GM12878 (cell line): Measurements from ENCODE around the gene GALNT18. TPM values are rescaled to one million over a fixed set of nuclear protein-coding genes. Genes with fewer than 3 reads are reported as not detected.

ENCODE experiments used
- ATAC-seq: fragments of 200-7000 bp; cut with Tn5 transposase; 3 replicates; pipeline ENCODE4 v1.9.1; 2020; ENCODE audit warnings: mild to moderate bottlenecking, moderate library complexity
- BruUV-seq: library from RNA; stranded (reverse); fragments of 400-500 nt; replicated peaks from 2 replicates; lab custom pipeline; 2021; lab: Mats Ljungman, UMichigan
- CTCF ChIA-PET: fragments of 300-600 bp; sonication (Branson Sonifier 250); formaldehyde crosslinking; extraction: SDS; loops from one replicate; lab custom pipeline; 2021; ENCODE audit warnings: inconsistent platforms; lab: Yijun Ruan, JAX
- POLR2A ChIA-PET: fragments of 350-600 bp; formaldehyde crosslinking; extraction: SDS; loops from one replicate; lab custom pipeline; 2021; ENCODE audit warnings: inconsistent platforms; lab: Charles Lee
- RAD21 ChIA-PET: fragments of 300-600 bp; sonication (Branson Sonifier 250); formaldehyde crosslinking; loops from one replicate; lab custom pipeline; 2023; ENCODE audit warnings: antibody characterized with exemption; ENCODE audit not compliant: unreplicated experiment; lab: Charles Lee
- SMC1A ChIA-PET: fragments of 300-600 bp; sonication (Branson Sonifier 250); formaldehyde crosslinking; loops from one replicate; lab custom pipeline; 2023; ENCODE audit not compliant: unreplicated experiment, uncharacterized antibody; lab: Charles Lee
- DNase-seq: peaks from one replicate; pipeline ENCODE4 v3.0.0-alpha.2; 2011; ENCODE audit warnings: low read depth, low spot score
- FAIRE-seq: peaks from 3 replicates; lab custom pipeline; 2011; peaks lifted over from hg19 to GRCh38; lab: Jason Lieb, UNC
- H2AFZ ChIP-seq: 2 replicates; pipeline ENCODE4 v1.6.0; 2011; ENCODE audit warnings: low read depth, low read length, control low read depth; ENCODE audit not compliant: control insufficient read depth
- H3K27ac ChIP-seq: 2 replicates; pipeline ENCODE4 v1.5.1; 2011; ENCODE audit warnings: control low read depth; ENCODE audit not compliant: control insufficient read depth, insufficient read depth
- H3K27me3 ChIP-seq, 2 experiments: replicated peaks in 1 of 2; 2 replicates each; pipeline versions ENCODE4 v1.6.0 to v1.6.1; 2011; ENCODE audit warnings: low read length in 1 of 2; ENCODE audit not compliant: control insufficient read depth in 2 of 2, insufficient read depth in 2 of 2
- H3K36me3 ChIP-seq, 2 experiments: 2 replicates each; pipeline ENCODE4 v1.5.1; 2011; ENCODE audit warnings: low read length in 1 of 2; ENCODE audit not compliant: control insufficient read depth in 2 of 2, insufficient read depth in 2 of 2
- H3K4me1 ChIP-seq: 2 replicates; pipeline ENCODE4 v1.6.1; 2011; ENCODE audit warnings: mild to moderate bottlenecking, low read length, moderate library complexity, mixed read lengths; ENCODE audit not compliant: control insufficient read depth, insufficient read depth
- H3K4me2 ChIP-seq: 2 replicates; pipeline ENCODE4 v1.6.0; 2011; ENCODE audit warnings: control low read depth; ENCODE audit not compliant: control insufficient read depth, insufficient read depth
- H3K4me3 ChIP-seq: fragments of 200-600 bp; sonication (generic); 2 replicates; pipeline ENCODE4 v1.5.1; 2016
- H3K79me2 ChIP-seq: 2 replicates; pipeline ENCODE4 v1.6.0; 2011; ENCODE audit warnings: low read length; ENCODE audit not compliant: control insufficient read depth, insufficient read depth
- H3K9ac ChIP-seq: 2 replicates; pipeline ENCODE4 v1.8.0; 2011; ENCODE audit warnings: low read length, control low read depth, mixed read lengths; ENCODE audit not compliant: control insufficient read depth, insufficient read depth
- H3K9me3 ChIP-seq: replicated peaks from 3 replicates; pipeline ENCODE4 v1.5.1; 2011; ENCODE audit warnings: mild to moderate bottlenecking, low read length; ENCODE audit not compliant: control insufficient read depth, insufficient read depth
- H4K20me1 ChIP-seq: 2 replicates; pipeline ENCODE4 v1.6.0; 2011; ENCODE audit not compliant: control insufficient read depth, insufficient read depth
- BHLHE40 ChIP-seq, 2 experiments: fragments of 450-650 bp in 1 of 2; IDR thresholded peaks; 2 replicates each; pipeline ENCODE4 v1.6.1; 2011 to 2017; ENCODE audit warnings: low read depth in 2 of 2, borderline replicate concordance in 1 of 2, improper control_type of control experiment in 1 of 2, low read length in 1 of 2, mild to moderate bottlenecking in 1 of 2
- CBFB ChIP-seq: IDR thresholded peaks from 2 replicates; pipeline ENCODE4 v1.6.1; 2016; ENCODE audit warnings: antibody characterized with exemption, low read depth
- CHD1 ChIP-seq: IDR thresholded peaks from 2 replicates; pipeline ENCODE4 v1.6.1; 2012; ENCODE audit warnings: low read depth, low read length, improper control_type of control experiment
- CREM ChIP-seq: IDR thresholded peaks from 2 replicates; pipeline ENCODE4 v1.6.1; 2014; ENCODE audit warnings: antibody characterized with exemption, low read depth
- GABPA ChIP-seq: IDR thresholded peaks from 2 replicates; pipeline ENCODE4 v1.6.1; 2014; ENCODE audit warnings: antibody characterized with exemption, low read depth, mild to moderate bottlenecking, inconsistent platforms
- IRF3 ChIP-seq: fragments of 450-650 bp; IDR thresholded peaks from 2 replicates; pipeline ENCODE4 v1.6.1; 2014; ENCODE audit warnings: mild to moderate bottlenecking
- IRF4 ChIP-seq: IDR thresholded peaks from 2 replicates; pipeline ENCODE4 v1.6.1; 2011; ENCODE audit warnings: low read depth, low read length
- IRF5 ChIP-seq: fragments of 450-650 bp; IDR thresholded peaks from 2 replicates; pipeline ENCODE4 v1.6.1; 2017; ENCODE audit warnings: borderline replicate concordance
- RELB ChIP-seq: fragments of 450-650 bp; IDR thresholded peaks from 2 replicates; pipeline ENCODE4 v1.6.1; 2017; ENCODE audit warnings: low read depth, mild to moderate bottlenecking, moderate library complexity
- SMAD1 ChIP-seq: fragments of 450-650 bp; IDR thresholded peaks from 2 replicates; pipeline ENCODE4 v1.6.1; 2018; ENCODE audit warnings: mild to moderate bottlenecking, low read depth; ENCODE audit not compliant: partially characterized antibody
- TCF3 ChIP-seq: IDR thresholded peaks from 2 replicates; pipeline ENCODE4 v1.6.1; 2012; ENCODE audit warnings: low read depth, mild to moderate bottlenecking, low read length, borderline replicate concordance; ENCODE audit not compliant: insufficient read depth
- YBX1 ChIP-seq: fragments of 450-650 bp; IDR thresholded peaks from 2 replicates; pipeline ENCODE4 v1.6.1; 2016; ENCODE audit warnings: antibody characterized with exemption
- ZSCAN29 ChIP-seq: fragments of 450-650 bp; IDR thresholded peaks from 2 replicates; pipeline ENCODE4 v1.6.1; 2017; ENCODE audit warnings: mild to moderate bottlenecking, moderate library complexity
- WGBS: methylation state at CpG from one replicate; pipeline ENCODE4 v1.1.6; 2016; ENCODE audit warnings: low lambda C conversion rate; ENCODE audit not compliant: insufficient replicate concordance, insufficient coverage; ENCODE audit errors: missing lambda C conversion rate; 5-methylcytosine and 5-hydroxymethylcytosine counted together
- in situ Hi-C: fragments of 300-500 bp; cut with MboI; formaldehyde crosslinking; loops from 9 replicates; pipeline ENCODE4 v1.14.3; 2018; ENCODE audit warnings: mixed read lengths
- intact Hi-C: fragments of 100-400 bp; cut with micrococcal nuclease; formaldehyde crosslinking; loops from one replicate; pipeline ENCODE4 v1.14.2; 2022; ENCODE audit not compliant: unreplicated experiment
- polyA plus RNA-seq, 11 experiments: library from polyadenylated mRNA; depleted of rRNA in 4 of 11; unstranded in 6 of 11; stranded (reverse) in 5 of 11; fragments of >200 nt; fragmentation: Nextera tagmentation in 4 of 11; fragmentation: Illumina TruSeq in 1 of 11; extraction: Ambion mirVana in 4 of 11; extraction: Trizol in 1 of 11; gene quantifications; 1 replicate in 1 of 11; 2 replicates in 10 of 11; pipeline versions ENCODE4 v1.2.1 to v1.2.3, GENCODE V29; 2011 to 2016; ENCODE audit warnings: inconsistent platforms in 2 of 11, missing spikeins in 2 of 11, low read depth in 1 of 11
- total RNA-seq, 4 experiments: library from RNA; depleted of rRNA in 3 of 4; stranded (reverse); fragments of >200 nt in 3 of 4; fragmentation: Illumina TruSeq in 1 of 4; extraction: Trizol in 1 of 4; gene quantifications; 2 replicates each; pipeline versions ENCODE4 v1.2.1 to v1.2.3, GENCODE V29; 2013 to 2021

Gene GALNT18
- total and polyA plus RNA-seq, 10 of the 15 experiments (the other 5 are each of a cell fraction or from before 2014, with no cell fraction given): 1.2 to 14.2 (median 6.3) TPM

GRCh38 chr11:11268706-11269105 is 353.1 kb downstream of the GALNT18 start:
- POLR2A ChIA-PET: no interaction called here
- Histone ChIP-seq H2AFZ (no peak overlapping the region), H3K79me2 (no peaks in the 10 kb centered on the region), H3K4me2 (no peak overlapping the region), H3K27me3 (no peaks in the 10 kb centered on the region), H4K20me1 (no peaks in the 10 kb centered on the region), H3K4me3 (no peak overlapping the region), H3K4me1 (peaks cover 5% of the 10 kb centered on the region), H3K36me3 (no peaks in the 10 kb centered on the region), H3K9ac (no peak overlapping the region), H3K9me3 (no peaks in the 10 kb centered on the region), H3K27ac (no peak overlapping the region)
- no peak for TF ChIP-seq BHLHE40 (IDR thresholded peaks at IDR 0.05; ENCODE audit: borderline replicate concordance in 1 of 2, low read depth in 2 of 2, low read length in 1 of 2)
- TF ChIP-seq ZSCAN29: no peak
- TF ChIP-seq RELB: no peak
- CTCF ChIA-PET: interaction anchor here (1.5 to 3.9 kb wide), 6 partner anchors 11 to 519 kb away, joined by 5 to 18 read pairs (median 7); no protein-coding TSS in a partner anchor
- intact Hi-C loops (no loop called here), in situ Hi-C loops (loop anchor here (5.0 kb wide), 1 partner anchor 226 kb away; no protein-coding TSS in a partner anchor)
- FAIRE-seq (no peak), ATAC-seq (no peak), DNase-seq (no peak)
- RAD21 ChIA-PET: interaction anchor here (1.4 to 1.8 kb wide), 2 partner anchors 232 to 240 kb away, joined by 4 to 7 read pairs; no protein-coding TSS in a partner anchor
- 18% methylated on average over 3 of the region's 5 CpGs for WGBS
- SMC1A ChIA-PET: interaction anchor here (1.0 to 1.3 kb wide), 2 partner anchors 239 to 241 kb away, joined by 4 to 6 read pairs; no protein-coding TSS in a partner anchor
- no TSS peak for BruUV-seq

- POLR2A ChIA-PET: no interaction called here
- intact Hi-C loops: no loop called here
- no peak for FAIRE-seq
Observed at GRCh38 chr11:11268119-11268518, 353.7 kb downstream of the GALNT18 start.

More at GRCh38 chr11:11268119-11268518, 353.7 kb downstream of the GALNT18 start:
- ChIA-PET SMC1A (interaction anchor here (1.0 to 1.3 kb wide), 3 partner anchors 232 to 240 kb away, joined by 4 to 6 read pairs (median 4); no protein-coding TSS in a partner anchor), CTCF (interaction anchor here (1.5 to 3.9 kb wide), 9 partner anchors 11 to 520 kb away, joined by 5 to 18 read pairs (median 8); no protein-coding TSS in a partner anchor), RAD21 (interaction anchor here (1.4 to 1.8 kb wide), 2 partner anchors 231 to 240 kb away, joined by 4 to 7 read pairs; no protein-coding TSS in a partner anchor)
- Histone ChIP-seq H3K4me1 (peaks cover 5% of the 10 kb centered on the region), H3K9me3 (no peaks in the 10 kb centered on the region), H3K9ac (no peak overlapping the region), H4K20me1 (no peaks in the 10 kb centered on the region), H3K79me2 (no peaks in the 10 kb centered on the region), H3K27ac (no peak overlapping the region), H3K36me3 (no peaks in the 10 kb centered on the region; a peak in 1 of 4 replicates), H3K27me3 (no peaks in the 10 kb centered on the region; a peak in 1 of 4 replicates), H3K4me2 (no peak overlapping the region), H2AFZ (no peak overlapping the region), H3K4me3 (no peak overlapping the region)
- no TSS peak for BruUV-seq
- WGBS: 5% methylated on average over 1 of the region's 1 CpG
- in situ Hi-C loops: loop anchor here (5.0 kb wide), 1 partner anchor 226 kb away; no protein-coding TSS in a partner anchor
- ATAC-seq: no peak
- DNase-seq: no peak
- no peak for TF ChIP-seq CBFB
- no peak for TF ChIP-seq GABPA
- TF ChIP-seq YBX1: no peak
- no peak for TF ChIP-seq IRF4
- no peak for TF ChIP-seq IRF5
- no peak for TF ChIP-seq IRF3
- TF ChIP-seq SMAD1: no peak
- TF ChIP-seq CHD1: no peak
- TF ChIP-seq TCF3: no peak
- TF ChIP-seq CREM: no peak
